ENCODE measurements around the gene NPAS2. TPM values are rescaled to one million over a fixed set of nuclear protein-coding genes. Genes with fewer than 3 reads are reported as not detected.

Gene NPAS2
- total RNA-seq, 3 donors from 2014 or later (not counting 1 experiment from before 2014, with no cell fraction given) = not detected

DNA sequence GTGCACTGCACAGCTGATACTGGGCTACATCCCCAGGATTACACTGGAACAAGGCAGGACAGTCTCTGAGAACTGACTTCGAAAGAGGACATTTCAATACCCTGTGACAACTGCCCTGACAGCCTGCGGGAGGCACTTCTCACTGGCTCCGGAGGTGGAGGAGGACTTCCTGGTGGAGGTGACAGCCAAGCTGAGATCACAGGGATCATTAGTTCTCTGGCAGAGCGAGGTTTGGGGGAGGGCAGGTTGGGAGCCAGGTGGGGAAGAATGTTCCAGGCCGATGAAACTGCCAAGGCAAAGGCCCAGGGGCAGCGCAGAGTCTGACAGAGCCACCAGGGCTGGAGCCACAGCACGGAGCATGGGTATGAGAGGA, 28.0 kb upstream of the NPAS2 start:
- WGBS (ENCODE audit: insufficient coverage) = 86% methylated on average over 7 of the region's 7 CpGs
- no peak for TF ChIP-seq CTCF (IDR thresholded peaks at IDR 0.05)
- Mint-ChIP-seq H3K4me3 (no peak overlapping the region), H3K27ac (no peak overlapping the region), H3K27me3 (ENCODE audit: low read depth in 2 of 2) (peaks cover 6 to 20% of the 10 kb centered on the region in 2 donors), H3K9me3 (no peaks in the 10 kb centered on the region), H3K4me1 (no peaks in the 10 kb centered on the region), H3K36me3 (no peaks in the 10 kb centered on the region)
- intact Hi-C loops (cut with micrococcal nuclease) = no loop called here
- Histone ChIP-seq H3K9me3 (ENCODE audit: control insufficient read depth, insufficient read depth, low read length) (no peaks in the 10 kb centered on the region), H3K27ac (ENCODE audit: low read length) (no peak overlapping the region), H3K36me3 (ENCODE audit: control insufficient read depth, insufficient read depth, low read length) (no peaks in the 10 kb centered on the region), H3K27me3 (ENCODE audit: control insufficient read depth, insufficient read depth, low read length) (no peaks in the 10 kb centered on the region), H3K4me3 (ENCODE audit: low read length) (no peak overlapping the region), H3K4me1 (ENCODE audit: control insufficient read depth, insufficient read depth, low read length) (no peaks in the 10 kb centered on the region)
- ATAC-seq (no peak), DNase-seq (no peak)

- H3K27me3 ChIP-seq (ENCODE audit: control insufficient read depth, insufficient read depth, low read length) = no peaks in the 10 kb centered on the region
- no peaks in the 10 kb centered on the region for H3K36me3 Mint-ChIP-seq
- H3K36me3 ChIP-seq (ENCODE audit: control insufficient read depth, insufficient read depth, low read length) = no peaks in the 10 kb centered on the region
- H3K27ac Mint-ChIP-seq = no peak overlapping the region
- WGBS (ENCODE audit: insufficient coverage) = 90% methylated on average over 8 of the region's 8 CpGs
- H3K27me3 Mint-ChIP-seq (ENCODE audit: low read depth in 2 of 2) = peaks cover 6 to 20% of the 10 kb centered on the region in 2 donors
- no peak for DNase-seq
- no peaks in the 10 kb centered on the region for H3K4me1 ChIP-seq (ENCODE audit: control insufficient read depth, insufficient read depth, low read length)
- no peak overlapping the region for H3K4me3 ChIP-seq (ENCODE audit: low read length)
- intact Hi-C loops (cut with micrococcal nuclease) = no loop called here
- H3K4me3 Mint-ChIP-seq = no peak overlapping the region
- no peak for ATAC-seq
- no peaks in the 10 kb centered on the region for H3K9me3 Mint-ChIP-seq
- H3K27ac ChIP-seq (ENCODE audit: low read length) = no peak overlapping the region
- no peaks in the 10 kb centered on the region for H3K4me1 Mint-ChIP-seq
- TF ChIP-seq CTCF (IDR thresholded peaks at IDR 0.05) = no peak
- no peaks in the 10 kb centered on the region for H3K9me3 ChIP-seq (ENCODE audit: control insufficient read depth, insufficient read depth, low read length)
Observed at GRCh38 chr2:100793220-100793619, 26.7 kb upstream of the NPAS2 start.

DNA sequence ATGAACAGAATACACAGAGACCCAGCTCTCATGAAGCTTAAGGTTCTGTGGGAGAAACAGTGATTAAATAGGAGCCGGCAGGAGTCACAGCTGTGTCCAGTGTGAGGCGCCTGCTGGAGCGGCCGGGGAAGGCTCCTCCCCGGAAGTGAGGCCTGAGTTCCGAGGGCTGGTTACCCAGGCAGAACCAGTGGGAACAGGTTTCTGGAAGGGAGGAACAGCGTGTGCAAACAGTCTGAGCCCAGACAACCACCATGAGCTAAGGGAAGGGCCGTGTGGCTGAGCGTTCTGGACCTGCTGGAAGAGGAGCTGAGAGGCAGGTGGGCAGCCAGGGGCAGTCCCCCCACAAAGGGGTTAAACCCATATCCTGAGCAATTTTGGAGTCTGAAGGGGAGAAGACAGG, 26.0 kb upstream of the NPAS2 start:
- Histone ChIP-seq H3K9me3 (ENCODE audit: control insufficient read depth, insufficient read depth, low read length) (no peaks in the 10 kb centered on the region), H3K4me3 (ENCODE audit: low read length) (no peak overlapping the region), H3K27me3 (ENCODE audit: control insufficient read depth, insufficient read depth, low read length) (no peaks in the 10 kb centered on the region), H3K36me3 (ENCODE audit: control insufficient read depth, insufficient read depth, low read length) (no peaks in the 10 kb centered on the region), H3K4me1 (ENCODE audit: control insufficient read depth, insufficient read depth, low read length) (no peaks in the 10 kb centered on the region), H3K27ac (ENCODE audit: low read length) (no peak overlapping the region)
- Mint-ChIP-seq H3K4me3 (no peak overlapping the region), H3K27ac (no peak overlapping the region), H3K4me1 (no peaks in the 10 kb centered on the region), H3K9me3 (no peaks in the 10 kb centered on the region), H3K27me3 (ENCODE audit: low read depth in 2 of 2) (peaks cover 6 to 20% of the 10 kb centered on the region in 2 donors), H3K36me3 (no peaks in the 10 kb centered on the region)
- intact Hi-C loops (cut with micrococcal nuclease) = no loop called here
- ATAC-seq (no peak), DNase-seq (no peak)
- 84% methylated on average over 9 of the region's 9 CpGs for WGBS (ENCODE audit: insufficient coverage)
- no peak for TF ChIP-seq CTCF (IDR thresholded peaks at IDR 0.05)

GRCh38 chr2:100796499-100797100, 23.3 kb upstream of the NPAS2 start:
- no peak overlapping the region for H3K27ac Mint-ChIP-seq
- no peaks in the 10 kb centered on the region for H3K36me3 ChIP-seq (ENCODE audit: control insufficient read depth, insufficient read depth, low read length)
- 85% methylated on average over 5 of the region's 5 CpGs for WGBS (ENCODE audit: insufficient coverage)
- H3K9me3 ChIP-seq (ENCODE audit: control insufficient read depth, insufficient read depth, low read length) = no peaks in the 10 kb centered on the region
- DNase-seq = no peak
- H3K27me3 Mint-ChIP-seq (ENCODE audit: low read depth in 2 of 2) = peaks cover 6 to 20% of the 10 kb centered on the region in 2 donors
- H3K27ac ChIP-seq (ENCODE audit: low read length) = no peak overlapping the region
- H3K27me3 ChIP-seq (ENCODE audit: control insufficient read depth, insufficient read depth, low read length) = no peaks in the 10 kb centered on the region
- no peaks in the 10 kb centered on the region for H3K4me1 ChIP-seq (ENCODE audit: control insufficient read depth, insufficient read depth, low read length)
- no peak for TF ChIP-seq CTCF (IDR thresholded peaks at IDR 0.05)
- ATAC-seq = no peak
- intact Hi-C loops (cut with micrococcal nuclease) = no loop called here
- H3K4me1 Mint-ChIP-seq = no peaks in the 10 kb centered on the region
- no peaks in the 10 kb centered on the region for H3K9me3 Mint-ChIP-seq
- no peaks in the 10 kb centered on the region for H3K36me3 Mint-ChIP-seq
- no peak overlapping the region for H3K4me3 ChIP-seq (ENCODE audit: low read length)
- H3K4me3 Mint-ChIP-seq = no peak overlapping the region

Measured in natural killer cell (primary cell).